OCI-M2 (cell line): Measurements from ENCODE around the gene MYO1D.

Source experiments
- DNase-seq: peaks from one replicate; lab custom pipeline; 2025; ENCODE audit not compliant: unreplicated experiment; lab: John Stamatoyannopoulos, UW

MYO1D gene

GRCh38 chr17:32591405-32591804 is 285.5 kb downstream of the MYO1D start:
- no peak for DNase-seq

DNA sequence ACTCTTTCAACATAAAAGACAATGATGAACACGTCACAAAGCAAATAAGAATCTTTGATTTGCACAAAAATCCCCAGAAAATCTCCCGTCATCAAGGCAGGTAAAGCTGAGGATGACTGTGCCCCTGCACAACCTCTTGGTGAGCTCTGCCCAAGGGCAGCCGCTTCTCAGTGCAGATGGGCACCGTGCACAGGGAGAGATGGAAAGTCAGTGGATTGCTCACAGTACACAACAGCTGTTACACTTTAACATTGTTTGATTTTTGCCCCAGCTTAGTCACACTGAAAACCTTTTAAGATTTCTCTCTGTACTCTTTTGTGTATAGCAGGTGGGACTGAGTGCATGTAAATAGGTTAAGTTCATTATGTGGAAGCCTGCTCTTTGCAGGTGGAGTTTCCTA is 285.9 kb downstream of the MYO1D start:
- no peak for DNase-seq

- no peak for DNase-seq
Observed at GRCh38 chr17:32588982-32589381, 287.9 kb downstream of the MYO1D start.

DNA sequence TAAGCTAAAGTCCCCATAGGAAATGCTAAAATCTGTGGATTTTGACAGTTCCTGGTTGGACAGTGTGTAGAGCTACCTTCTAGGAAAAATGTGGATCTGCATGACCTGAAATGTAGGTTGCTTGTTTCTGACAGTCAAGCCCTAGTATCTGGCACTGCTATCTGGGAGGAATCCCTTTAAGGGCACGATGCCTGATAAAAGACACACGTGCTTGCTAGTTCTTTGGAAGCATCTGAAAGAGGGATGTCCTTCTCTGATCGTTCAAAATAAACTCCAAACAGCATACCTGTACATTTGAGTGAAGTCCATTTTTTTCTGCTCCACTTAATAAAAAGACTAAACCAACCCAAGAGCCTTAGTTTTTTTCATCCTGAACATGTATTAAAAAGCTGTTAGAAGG is 288.8 kb downstream of the MYO1D start:
- no peak for DNase-seq

- no peak for DNase-seq
Observed at GRCh38 chr17:32586666-32587065, 290.3 kb downstream of the MYO1D start.

GRCh38 chr17:32584792-32585191 is 292.1 kb downstream of the MYO1D start:
- no peak for DNase-seq

GRCh38 chr17:32583053-32583452 is 293.9 kb downstream of the MYO1D start:
- DNase-seq: no peak

DNA sequence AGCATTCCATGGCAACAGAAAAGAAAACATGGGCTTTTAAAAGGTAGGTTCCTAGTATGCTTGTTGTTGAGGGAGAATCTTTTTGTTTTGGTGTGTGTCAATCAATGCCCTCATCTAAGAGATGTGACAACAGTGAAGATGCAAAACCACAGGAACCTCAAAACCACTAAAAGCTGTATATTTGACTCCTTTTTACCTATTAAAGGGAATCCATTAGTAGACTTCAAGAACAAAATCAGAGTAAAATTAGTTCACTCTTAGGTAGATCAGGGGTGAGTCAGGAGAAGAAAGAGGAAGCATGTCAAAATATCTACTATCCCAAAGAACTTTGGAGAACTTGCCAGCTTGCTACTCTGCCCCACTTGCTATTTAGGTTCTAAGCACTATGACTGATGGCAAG is 301.1 kb downstream of the MYO1D start:
- no peak for DNase-seq

DNA sequence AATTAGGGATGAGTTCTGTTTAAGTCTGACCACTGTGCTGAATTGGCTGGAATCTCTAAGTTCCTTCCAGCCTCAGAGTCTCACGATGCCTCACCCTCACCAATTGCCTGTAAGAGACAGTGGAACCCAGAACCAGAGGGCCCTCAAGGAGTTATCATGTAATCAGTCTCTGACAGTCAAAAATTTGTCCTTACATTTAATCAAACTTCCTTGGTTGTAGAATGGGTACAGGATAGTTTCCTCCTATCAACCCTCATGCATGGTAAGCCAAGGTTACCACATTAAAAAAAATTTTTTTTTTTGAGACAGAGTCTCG is 306.9 kb downstream of the MYO1D start:
- DNase-seq: no peak

DNA sequence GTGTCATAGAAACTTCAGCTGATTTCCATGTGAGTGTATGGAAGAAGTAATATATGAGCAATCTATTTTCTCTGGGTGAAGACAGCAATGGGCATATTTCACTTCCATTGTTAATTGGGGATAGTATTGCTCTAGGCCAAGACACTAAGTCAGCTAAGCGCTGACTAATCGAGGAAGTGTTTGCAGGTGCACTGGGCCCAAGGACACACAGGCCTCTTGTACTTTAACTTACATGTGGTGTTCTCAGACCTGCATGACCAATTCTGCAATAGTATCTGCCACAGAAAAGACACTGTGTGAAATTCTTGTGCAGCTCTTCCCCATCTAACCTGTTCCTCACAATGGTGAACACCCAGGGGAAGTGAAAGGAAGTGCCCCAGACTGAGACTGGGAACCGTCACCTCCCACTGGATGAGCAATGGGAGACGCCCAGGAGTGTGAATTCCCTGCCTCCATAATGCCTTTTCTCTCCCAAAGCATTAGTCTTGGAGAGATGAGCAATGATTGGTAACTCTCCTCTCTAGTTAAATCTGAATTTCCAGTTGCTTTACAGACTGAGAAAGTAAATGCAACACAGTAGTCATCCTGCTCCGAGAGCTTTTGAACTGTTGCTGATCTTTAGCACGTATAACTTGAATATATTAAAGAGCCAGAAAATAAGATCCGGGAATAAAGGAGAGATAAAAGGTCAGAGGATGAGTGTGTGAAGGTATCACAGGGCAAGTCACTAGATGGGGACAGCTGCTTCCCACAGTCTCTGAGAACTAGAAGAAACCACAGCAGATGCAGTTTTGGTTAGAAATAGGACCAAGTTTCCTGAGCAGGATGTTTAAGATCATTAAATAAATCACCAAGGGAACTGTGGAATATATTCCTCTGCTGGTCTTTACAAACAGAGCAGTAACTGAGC is 307.5 kb downstream of the MYO1D start:
- no peak for DNase-seq

DNA sequence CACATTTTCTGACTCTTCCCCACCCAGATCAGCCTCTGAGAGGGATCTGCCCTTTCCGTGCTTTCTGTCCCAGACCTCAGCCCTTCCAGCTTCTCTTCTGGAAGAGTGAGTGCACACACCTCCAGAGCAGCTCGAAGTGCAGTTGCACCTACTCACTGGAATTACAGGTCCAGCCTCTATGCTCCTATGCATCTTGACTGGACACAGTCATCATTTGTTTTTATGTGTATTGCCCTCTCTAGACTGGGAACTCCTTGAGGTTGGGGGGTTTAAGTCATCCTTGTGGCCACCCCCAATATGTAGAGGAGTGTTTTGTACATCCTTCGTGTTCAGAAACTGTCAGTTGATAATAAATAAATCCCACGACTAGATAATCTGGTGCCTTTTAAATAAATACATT is 308.2 kb downstream of the MYO1D start:
- no peak for DNase-seq

- no peak for DNase-seq
Observed at GRCh38 chr17:32567511-32567910, 309.4 kb downstream of the MYO1D start.

DNA sequence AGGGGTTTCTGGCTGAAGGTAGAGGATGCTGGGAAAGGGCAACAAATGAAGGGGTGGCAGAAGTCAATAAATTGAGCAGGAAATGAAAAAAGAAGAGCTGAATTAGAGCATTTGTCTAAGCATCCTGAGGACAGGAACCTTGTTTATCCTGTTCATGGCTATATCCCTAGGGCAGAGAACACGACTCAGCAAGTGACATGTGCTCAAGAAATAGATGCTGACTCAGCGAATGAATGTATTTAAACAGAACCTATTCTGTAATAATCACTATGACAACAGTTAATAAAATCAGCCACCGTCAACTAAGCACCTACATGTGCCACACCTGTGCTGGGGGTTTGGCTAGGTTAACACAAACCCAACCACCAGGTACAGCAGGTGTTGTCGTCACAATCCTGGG is 309.8 kb downstream of the MYO1D start:
- DNase-seq: no peak

DNA sequence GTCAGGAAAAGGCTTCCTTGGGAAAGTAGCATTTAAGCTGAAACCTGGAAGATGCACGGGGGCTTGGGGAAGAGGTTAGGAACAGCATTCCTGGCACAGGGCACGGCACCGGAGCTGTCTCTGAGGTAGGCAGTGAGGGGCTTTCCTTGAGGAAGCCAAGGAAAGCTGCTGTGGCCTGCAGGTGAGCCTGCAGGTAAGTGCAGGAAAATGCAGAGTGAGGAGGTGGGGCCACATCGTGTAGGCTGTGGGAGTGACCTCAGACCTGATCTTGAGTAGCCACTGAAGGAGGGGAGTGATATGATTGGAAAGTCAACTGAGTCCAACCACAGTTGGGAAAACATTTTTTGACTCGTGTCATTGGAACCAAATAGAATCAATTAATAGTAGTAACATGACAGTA is 310.6 kb downstream of the MYO1D start:
- DNase-seq: no peak

GRCh38 chr17:32565401-32565800 is 311.5 kb downstream of the MYO1D start:
- DNase-seq: no peak

GRCh38 chr17:32564325-32564724 is 312.6 kb downstream of the MYO1D start:
- no peak for DNase-seq

- no peak for DNase-seq
Observed at GRCh38 chr17:32563583-32563982, 313.3 kb downstream of the MYO1D start.

GRCh38 chr17:32558997-32559650 is 317.8 kb downstream of the MYO1D start:
- no peak for DNase-seq

GRCh38 chr17:32558326-32558955 is 318.5 kb downstream of the MYO1D start:
- no peak for DNase-seq

GRCh38 chr17:32555611-32556310 is 321.2 kb downstream of the MYO1D start:
- no peak for DNase-seq

DNA sequence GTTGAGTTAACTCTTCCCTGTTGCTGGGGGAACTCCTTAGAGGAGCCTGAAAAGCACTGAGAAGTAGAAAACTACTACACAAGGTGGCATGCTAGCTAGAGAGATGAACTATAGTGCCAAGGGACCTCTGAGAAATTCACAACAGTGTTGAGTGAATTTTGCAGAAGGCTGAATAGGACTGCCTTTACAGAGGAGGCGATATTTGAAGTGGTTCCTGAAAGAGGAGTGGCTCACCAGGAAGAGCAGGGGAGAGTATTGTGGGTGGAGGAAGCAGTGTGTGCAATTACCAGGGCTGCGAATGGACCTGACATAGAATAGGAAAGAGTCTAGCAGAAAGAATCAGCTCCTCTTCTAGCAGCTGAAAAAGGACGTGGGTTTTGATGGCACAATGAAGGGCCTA is 323.8 kb downstream of the MYO1D start:
- no peak for DNase-seq

DNA sequence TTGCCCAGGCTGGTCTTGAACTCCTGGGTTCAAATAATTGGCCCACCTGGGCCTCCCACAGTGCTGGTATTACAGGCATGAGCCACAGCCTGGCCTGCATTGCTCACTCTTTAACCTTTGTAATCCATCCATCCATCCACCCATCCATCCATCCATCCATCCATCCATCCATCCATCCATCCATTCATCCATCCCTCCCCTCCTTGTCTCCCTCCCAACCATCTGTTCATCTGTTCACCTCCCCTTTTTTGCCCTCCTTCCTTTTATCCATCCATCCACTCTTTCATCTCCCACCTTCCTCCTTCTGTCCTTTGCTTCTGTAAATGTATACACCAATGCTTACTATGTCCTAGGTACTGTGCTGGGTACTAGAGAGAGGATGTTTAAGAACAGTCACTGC is 324.6 kb downstream of the MYO1D start:
- no peak for DNase-seq
